C4-2B (cell line): Measurements from ENCODE around the gene CCDC171.

ENCODE experiments used
- CTCF ChIP-seq: fragments of 450-650 bp; conservative IDR thresholded peaks from 2 replicates; pipeline ENCODE4 v1.5.1; 2017; ENCODE audit warnings: mild to moderate bottlenecking
- ZFX ChIP-seq: fragments of 450-650 bp; IDR thresholded peaks from 2 replicates; pipeline ENCODE4 v1.6.1; 2017

- TF ChIP-seq CTCF (no peak), ZFX (no peak)
Measured at GRCh38 chr9:15935661-15936305, 382.9 kb downstream of the CCDC171 start.
